ENCODE measurements around the gene MBOAT7. TPM values are rescaled to one million over a fixed set of nuclear protein-coding genes. Genes with fewer than 3 reads are reported as not detected.
"Not testable (repeated sequence)": the region's sequence is repeated elsewhere in the genome, so short reads cannot be mapped to it uniquely, and the experiment has no call there.

Gene MBOAT7
- total RNA-seq, 2 experiments from 2014 or later = 18.1 to 25.0 TPM

DNA sequence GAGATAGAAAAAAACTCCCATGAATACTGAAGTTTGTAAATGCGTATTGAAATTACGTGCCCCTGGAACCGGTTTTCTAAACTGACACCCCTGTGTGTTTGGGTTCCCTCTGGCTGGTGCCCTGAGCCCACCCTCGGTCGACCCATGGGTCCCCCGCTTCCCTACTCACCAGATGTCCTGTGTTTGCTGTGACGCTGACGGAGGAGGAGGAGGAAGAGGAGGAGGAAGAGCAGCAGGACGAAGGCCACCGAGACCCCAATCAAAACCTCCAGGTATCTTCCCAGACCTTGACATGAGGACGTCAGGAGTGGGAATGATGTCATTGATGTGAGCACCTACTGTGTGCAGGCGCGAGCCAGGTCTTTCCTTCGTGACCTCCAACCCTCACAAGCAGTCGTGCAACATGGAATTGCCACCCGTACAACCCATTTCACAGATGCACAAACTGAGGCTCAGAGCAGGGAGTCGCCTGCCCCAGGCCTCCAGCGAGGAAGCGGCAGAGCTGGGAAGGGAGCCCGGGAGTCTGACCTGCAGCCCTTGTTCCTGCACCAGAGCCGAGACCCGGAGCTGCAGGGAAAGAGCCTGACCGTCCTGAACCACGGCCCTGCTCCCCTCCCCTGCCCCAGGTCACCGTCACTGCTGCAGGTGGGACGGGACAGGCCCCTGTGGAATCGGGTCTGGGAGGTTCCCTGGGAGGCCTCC, 29.7 kb upstream of the MBOAT7 start:
- Histone ChIP-seq H4K20me1 (ENCODE audit: insufficient read depth, low read length) (no peaks in the 10 kb centered on the region), H3K4me3 (ENCODE audit: low read depth, low read length, poor library complexity, severe bottlenecking) (no peak overlapping the region), H3K9me2 (ENCODE audit: insufficient read depth, low read length) (no peaks in the 10 kb centered on the region), H3K36me3 (ENCODE audit: insufficient read depth, low read length) (peaks cover 14% of the 10 kb centered on the region), H3K27ac (ENCODE audit: low read depth, low read length, poor library complexity, severe bottlenecking) (no peak overlapping the region), H3K79me2 (ENCODE audit: insufficient read depth, low read depth, low read length) (no peaks in the 10 kb centered on the region), H2AFZ (ENCODE audit: low read length) (no peak overlapping the region), H3K9me3 (ENCODE audit: low read length) (no peaks in the 10 kb centered on the region), H3K4me1 (ENCODE audit: insufficient read depth, low read length, poor library complexity, severe bottlenecking) (no peaks in the 10 kb centered on the region), H3K4me2 (ENCODE audit: low read length) (no peak overlapping the region)
- no peak for DNase-seq (ENCODE audit: low spot score)
- intact Hi-C loops (cut with micrococcal nuclease; ENCODE audit: unreplicated experiment) = no loop called here
- TF ChIP-seq EZH2phosphoT487 (IDR thresholded peaks at IDR 0.05; ENCODE audit: borderline replicate concordance, low read depth, low read length) = no peak
- TF ChIP-seq, protein P1, sequence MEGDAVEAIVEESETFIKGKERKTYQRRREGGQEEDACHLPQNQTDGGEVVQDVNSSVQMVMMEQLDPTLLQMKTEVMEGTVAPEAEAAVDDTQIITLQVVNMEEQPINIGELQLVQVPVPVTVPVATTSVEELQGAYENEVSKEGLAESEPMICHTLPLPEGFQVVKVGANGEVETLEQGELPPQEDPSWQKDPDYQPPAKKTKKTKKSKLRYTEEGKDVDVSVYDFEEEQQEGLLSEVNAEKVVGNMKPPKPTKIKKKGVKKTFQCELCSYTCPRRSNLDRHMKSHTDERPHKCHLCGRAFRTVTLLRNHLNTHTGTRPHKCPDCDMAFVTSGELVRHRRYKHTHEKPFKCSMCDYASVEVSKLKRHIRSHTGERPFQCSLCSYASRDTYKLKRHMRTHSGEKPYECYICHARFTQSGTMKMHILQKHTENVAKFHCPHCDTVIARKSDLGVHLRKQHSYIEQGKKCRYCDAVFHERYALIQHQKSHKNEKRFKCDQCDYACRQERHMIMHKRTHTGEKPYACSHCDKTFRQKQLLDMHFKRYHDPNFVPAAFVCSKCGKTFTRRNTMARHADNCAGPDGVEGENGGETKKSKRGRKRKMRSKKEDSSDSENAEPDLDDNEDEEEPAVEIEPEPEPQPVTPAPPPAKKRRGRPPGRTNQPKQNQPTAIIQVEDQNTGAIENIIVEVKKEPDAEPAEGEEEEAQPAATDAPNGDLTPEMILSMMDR (conservative IDR thresholded peaks at IDR 0.05; ENCODE audit: low read length) = no peak
- BruUV-seq (replicated peaks) = no TSS peak
- CTCF ChIA-PET (ENCODE audit: unreplicated experiment) = no interaction called here
- POLR2A ChIA-PET = no interaction called here

DNA sequence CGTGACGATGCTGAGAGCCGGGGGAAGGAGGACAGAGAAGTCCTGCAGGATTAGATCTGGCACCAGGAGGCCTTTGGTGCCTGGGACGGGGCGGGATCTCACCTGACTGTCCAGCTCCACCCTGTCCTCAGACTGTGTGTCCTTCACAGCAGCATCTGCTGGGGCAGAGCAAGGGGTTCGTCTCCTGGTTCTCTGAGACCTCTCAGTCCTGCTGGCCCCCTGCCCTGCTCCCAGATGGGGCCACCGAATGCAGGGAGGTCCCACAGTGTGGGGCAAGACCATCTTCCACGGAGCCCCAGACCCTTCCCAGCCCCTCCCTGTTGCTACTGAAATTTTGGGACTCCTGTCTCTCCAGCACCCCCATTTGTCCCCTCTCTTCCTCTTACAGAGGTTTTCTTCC, 28.9 kb upstream of the MBOAT7 start:
- no peak overlapping the region for H3K27ac ChIP-seq (ENCODE audit: low read depth, low read length, poor library complexity, severe bottlenecking)
- BruUV-seq (replicated peaks) = no TSS peak
- H2AFZ ChIP-seq (ENCODE audit: low read length) = no peak overlapping the region
- no peaks in the 10 kb centered on the region for H4K20me1 ChIP-seq (ENCODE audit: insufficient read depth, low read length)
- DNase-seq (ENCODE audit: low spot score) = no peak
- no peak for TF ChIP-seq EZH2phosphoT487 (IDR thresholded peaks at IDR 0.05; ENCODE audit: borderline replicate concordance, low read depth, low read length)
- TF ChIP-seq, protein P1 (conservative IDR thresholded peaks at IDR 0.05; ENCODE audit: low read length) = no peak
- peaks cover 14% of the 10 kb centered on the region for H3K36me3 ChIP-seq (ENCODE audit: insufficient read depth, low read length)
- no peaks in the 10 kb centered on the region for H3K9me2 ChIP-seq (ENCODE audit: insufficient read depth, low read length)
- H3K4me3 ChIP-seq (ENCODE audit: low read depth, low read length, poor library complexity, severe bottlenecking) = no peak overlapping the region
- no peaks in the 10 kb centered on the region for H3K4me1 ChIP-seq (ENCODE audit: insufficient read depth, low read length, poor library complexity, severe bottlenecking)
- H3K79me2 ChIP-seq (ENCODE audit: insufficient read depth, low read depth, low read length) = no peaks in the 10 kb centered on the region
- ChIA-PET POLR2A (interaction anchor here (0.6 kb wide), 1 partner anchor 52 kb away, joined by 3 read pairs; no protein-coding TSS in a partner anchor), CTCF (ENCODE audit: unreplicated experiment) (no interaction called here)
- H3K4me2 ChIP-seq (ENCODE audit: low read length) = no peak overlapping the region
- intact Hi-C loops (cut with micrococcal nuclease; ENCODE audit: unreplicated experiment) = no loop called here
- H3K9me3 ChIP-seq (ENCODE audit: low read length) = no peaks in the 10 kb centered on the region

DNA sequence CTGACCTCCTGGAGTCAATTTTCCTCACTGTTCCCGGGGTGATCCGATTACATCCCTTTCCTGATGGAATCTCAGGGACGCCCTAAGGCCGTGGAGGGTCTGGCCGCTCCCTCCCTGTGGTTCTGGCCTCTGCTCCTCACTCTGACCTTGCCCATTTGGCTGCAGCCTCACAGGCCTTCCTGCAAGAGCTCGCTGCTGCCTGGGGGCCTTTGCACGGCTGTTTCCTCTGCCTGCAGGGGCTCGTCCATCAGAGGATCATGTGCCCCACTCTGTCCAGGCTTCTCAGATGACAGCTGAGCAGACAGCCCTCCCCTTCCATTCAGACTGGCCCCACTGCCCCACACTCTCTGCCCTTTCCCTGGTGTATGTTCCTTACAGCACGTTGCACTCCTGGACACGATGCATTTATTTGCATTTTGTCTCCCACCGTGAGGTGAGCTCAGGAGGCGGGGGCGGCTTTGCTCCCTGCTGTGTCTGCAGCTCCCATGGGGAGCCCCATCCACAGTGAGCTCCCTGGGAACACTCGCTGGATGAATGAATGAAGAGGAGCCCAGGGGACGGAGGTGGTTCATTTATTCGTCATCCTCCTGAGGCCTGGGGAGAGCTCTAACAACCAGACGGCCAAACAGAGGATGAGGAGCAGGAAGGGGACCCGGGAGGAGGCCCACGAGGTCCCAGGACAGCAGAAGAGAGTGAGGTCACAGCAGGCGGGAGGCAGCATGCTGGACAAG, 28.3 kb upstream of the MBOAT7 start:
- H3K4me1 ChIP-seq (ENCODE audit: insufficient read depth, low read length, poor library complexity, severe bottlenecking); BruUV-seq (replicated peaks); H3K4me3 ChIP-seq (ENCODE audit: low read depth, low read length, poor library complexity, severe bottlenecking); H4K20me1 ChIP-seq (ENCODE audit: insufficient read depth, low read length); H3K27ac ChIP-seq (ENCODE audit: low read depth, low read length, poor library complexity, severe bottlenecking); H3K4me2 ChIP-seq (ENCODE audit: low read length); H3K9me3 ChIP-seq (ENCODE audit: low read length); H2AFZ ChIP-seq (ENCODE audit: low read length); intact Hi-C loops (cut with micrococcal nuclease; ENCODE audit: unreplicated experiment); CTCF ChIA-PET (ENCODE audit: unreplicated experiment); DNase-seq (ENCODE audit: low spot score); H3K9me2 ChIP-seq (ENCODE audit: insufficient read depth, low read length); H3K79me2 ChIP-seq (ENCODE audit: insufficient read depth, low read depth, low read length): not testable (repeated sequence)
- H3K36me3 ChIP-seq (ENCODE audit: insufficient read depth, low read length) = peaks cover 19% of the 10 kb centered on the region
- POLR2A ChIA-PET = interaction anchor here (0.6 kb wide), 1 partner anchor 51 kb away, joined by 3 read pairs; no protein-coding TSS in a partner anchor
